ENCODE measurements around the gene CHRM1. TPM values are rescaled to one million over a fixed set of nuclear protein-coding genes. Genes with fewer than 3 reads are reported as not detected.

The CHRM1 gene
- total RNA-seq, 1 experiment from 2014 or later: not detected

DNA sequence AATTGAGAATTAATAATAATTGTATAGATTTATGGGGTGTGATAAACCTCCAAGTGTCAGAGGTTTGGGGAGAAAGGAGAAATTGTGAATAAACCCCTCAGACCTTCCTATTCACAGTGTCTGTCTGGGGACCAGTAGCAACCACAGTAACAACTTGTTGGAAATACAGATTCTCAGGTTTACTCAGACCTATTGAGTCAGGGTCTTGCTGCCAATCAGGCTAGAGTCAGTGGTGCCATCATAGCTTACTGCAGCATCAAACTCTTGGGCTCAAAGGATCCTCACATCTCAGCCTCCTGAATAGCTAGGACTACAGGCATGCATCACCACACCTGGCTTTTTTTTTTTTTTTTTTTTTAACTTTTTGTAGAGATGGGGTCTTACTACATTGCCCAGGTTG lies 23.1 kb downstream of the CHRM1 start:
- no peak overlapping the region for H3K18ac ChIP-seq (ENCODE audit: insufficient read length, low read depth, low read length)
- no peak overlapping the region for H4K91ac ChIP-seq (ENCODE audit: insufficient read length, low read depth, low read length)
- H3K27ac ChIP-seq (ENCODE audit: insufficient read length, low read depth, low read length): no peak overlapping the region
- no peak overlapping the region for H4K8ac ChIP-seq (replicated peaks; ENCODE audit: insufficient read length, low read depth, low read length)
- H2BK12ac ChIP-seq (ENCODE audit: insufficient read length, low read depth, low read length): no peak overlapping the region
- H4K20me1 ChIP-seq (ENCODE audit: control insufficient read depth, insufficient read depth, insufficient read length): no peaks in the 10 kb centered on the region
- H4K5ac ChIP-seq (ENCODE audit: insufficient read length, low read depth, low read length): no peak overlapping the region
- H2AK5ac ChIP-seq (ENCODE audit: insufficient read length, low read length): no peak overlapping the region
- Mint-ChIP-seq H3K9me3 (no peaks in the 10 kb centered on the region; a peak in 1 of 5 replicates), H3K27ac (no peak overlapping the region), H3K36me3 (ENCODE audit: insufficient read depth in 1 of 3, low read depth in 3 of 3) (no peaks in the 10 kb centered on the region; a peak in 1 of 7 replicates), H3K4me3 (no peak overlapping the region), H3K4me1 (peaks cover 10 to 26% of the 10 kb centered on the region in 2 experiments), H3K27me3 (ENCODE audit: low read depth) (peaks cover 7% of the 10 kb centered on the region)
- no peak overlapping the region for H2AFZ ChIP-seq (ENCODE audit: low read length)
- H2BK15ac ChIP-seq (ENCODE audit: low read depth, low read length): no peak overlapping the region
- no peak overlapping the region for H2BK120ac ChIP-seq (ENCODE audit: low read depth, low read length, poor library complexity, severe bottlenecking)
- TF ChIP-seq, protein P1, sequence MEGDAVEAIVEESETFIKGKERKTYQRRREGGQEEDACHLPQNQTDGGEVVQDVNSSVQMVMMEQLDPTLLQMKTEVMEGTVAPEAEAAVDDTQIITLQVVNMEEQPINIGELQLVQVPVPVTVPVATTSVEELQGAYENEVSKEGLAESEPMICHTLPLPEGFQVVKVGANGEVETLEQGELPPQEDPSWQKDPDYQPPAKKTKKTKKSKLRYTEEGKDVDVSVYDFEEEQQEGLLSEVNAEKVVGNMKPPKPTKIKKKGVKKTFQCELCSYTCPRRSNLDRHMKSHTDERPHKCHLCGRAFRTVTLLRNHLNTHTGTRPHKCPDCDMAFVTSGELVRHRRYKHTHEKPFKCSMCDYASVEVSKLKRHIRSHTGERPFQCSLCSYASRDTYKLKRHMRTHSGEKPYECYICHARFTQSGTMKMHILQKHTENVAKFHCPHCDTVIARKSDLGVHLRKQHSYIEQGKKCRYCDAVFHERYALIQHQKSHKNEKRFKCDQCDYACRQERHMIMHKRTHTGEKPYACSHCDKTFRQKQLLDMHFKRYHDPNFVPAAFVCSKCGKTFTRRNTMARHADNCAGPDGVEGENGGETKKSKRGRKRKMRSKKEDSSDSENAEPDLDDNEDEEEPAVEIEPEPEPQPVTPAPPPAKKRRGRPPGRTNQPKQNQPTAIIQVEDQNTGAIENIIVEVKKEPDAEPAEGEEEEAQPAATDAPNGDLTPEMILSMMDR (conservative IDR thresholded peaks at IDR 0.05): no peak
- no peak overlapping the region for H2BK5ac ChIP-seq (ENCODE audit: insufficient read length, low read length)
- no peak overlapping the region for H2BK20ac ChIP-seq (ENCODE audit: low read depth, low read length, poor library complexity, severe bottlenecking)
- H3K4ac ChIP-seq (ENCODE audit: low read depth, low read length): no peak overlapping the region
- H3K79me1 ChIP-seq (ENCODE audit: insufficient read depth, low read depth, low read length, poor library complexity, severe bottlenecking): no peaks in the 10 kb centered on the region
- H3T11ph ChIP-seq (ENCODE audit: low read length): no peak overlapping the region
- H3K14ac ChIP-seq (ENCODE audit: insufficient read depth, low read length): no peak overlapping the region
- H3K23ac ChIP-seq (ENCODE audit: insufficient read length, low read depth, low read length): no peak overlapping the region
- H3K27me3 ChIP-seq (ENCODE audit: insufficient read depth, low read length): no peaks in the 10 kb centered on the region
- no peak for DNase-seq
- peaks cover 3% of the 10 kb centered on the region; the same call in 1 of the 2 replicates for H3K4me1 ChIP-seq (ENCODE audit: insufficient read depth, low read length)
- H3K9ac ChIP-seq (ENCODE audit: extremely low read depth, insufficient read length, low read length): no peak overlapping the region
- no peaks in the 10 kb centered on the region for H3K79me2 ChIP-seq (ENCODE audit: insufficient read depth, low read length)
- H3K23me2 ChIP-seq (ENCODE audit: insufficient read length, low read depth, low read length, poor library complexity, severe bottlenecking): no peaks in the 10 kb centered on the region
- H3K4me2 ChIP-seq (ENCODE audit: insufficient read depth, insufficient read length, low read length): no peak overlapping the region
- H3K9me3 ChIP-seq (ENCODE audit: control insufficient read depth, low read depth, low read length): no peaks in the 10 kb centered on the region
- no peak overlapping the region for H3K56ac ChIP-seq (ENCODE audit: insufficient read length, low read depth, low read length)
